Right lobe of liver (tissue), 4 donors: ENCODE data around the gene MFAP4.

Experiments
- POLR2A ChIP-seq: fragments of 450-650 bp; IDR thresholded peaks from one replicate; pipeline ENCODE4 v1.6.1; 2017; ENCODE audit warnings: antibody characterized with exemption, mild to moderate bottlenecking
- TF ChIP-seq, protein P1 (sequence below), 4 donors: fragments of 200-600 bp in 3 of 4; fragments of 450-650 bp in 1 of 4; IDR thresholded peaks; one replicate each; pipeline versions ENCODE4 v1.5.1 to v1.8.0; 2016 to 2022; ENCODE audit warnings: antibody characterized with exemption in 4 of 4, mild to moderate bottlenecking in 2 of 4
- donor health status: DM: no; HTN: no; CAD: no.
- donor health status: DM: no; HTN: no; CAD: no.
- donor health status: DM: no; HTN: yes; CAD: no.

DNA sequence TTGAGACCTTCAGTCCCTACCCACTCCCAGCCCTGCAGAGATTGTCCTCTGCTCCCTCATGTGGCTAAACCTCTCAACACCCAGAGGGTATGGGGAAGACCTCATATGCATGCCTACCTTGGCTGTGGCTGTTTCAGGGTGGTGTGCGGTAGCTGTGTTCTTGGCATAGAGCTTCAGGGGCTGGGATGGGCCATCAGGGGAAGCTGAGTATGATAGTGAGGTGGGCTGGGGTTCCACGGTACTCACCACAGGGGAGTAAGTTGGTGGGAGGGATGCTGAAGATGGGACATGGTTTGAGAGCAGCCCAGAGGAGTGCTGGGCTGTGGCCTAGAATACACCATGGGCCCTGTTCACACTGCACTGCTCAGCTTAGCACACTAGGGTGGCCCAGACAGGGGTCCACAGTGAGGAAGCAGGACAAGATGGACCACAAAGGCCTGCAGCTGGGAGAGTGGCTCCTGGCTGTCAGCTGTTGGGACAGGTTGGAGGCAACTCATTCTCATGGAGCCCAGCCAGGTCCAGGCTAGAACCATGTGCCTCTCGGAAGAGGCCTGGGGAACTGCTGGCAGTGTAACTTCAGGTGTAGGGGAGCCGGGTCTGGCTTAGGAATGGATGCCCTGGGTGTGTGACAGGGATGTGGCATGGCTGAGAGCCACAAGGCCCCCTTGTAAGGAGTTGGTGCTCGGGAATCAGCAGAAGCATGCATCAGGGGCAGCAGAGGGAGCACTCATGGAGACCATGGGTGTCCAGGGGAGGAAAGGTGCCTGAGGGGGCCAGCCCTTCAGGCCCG, 3.1 kb downstream of the MFAP4 start:
- TF ChIP-seq, protein P1, sequence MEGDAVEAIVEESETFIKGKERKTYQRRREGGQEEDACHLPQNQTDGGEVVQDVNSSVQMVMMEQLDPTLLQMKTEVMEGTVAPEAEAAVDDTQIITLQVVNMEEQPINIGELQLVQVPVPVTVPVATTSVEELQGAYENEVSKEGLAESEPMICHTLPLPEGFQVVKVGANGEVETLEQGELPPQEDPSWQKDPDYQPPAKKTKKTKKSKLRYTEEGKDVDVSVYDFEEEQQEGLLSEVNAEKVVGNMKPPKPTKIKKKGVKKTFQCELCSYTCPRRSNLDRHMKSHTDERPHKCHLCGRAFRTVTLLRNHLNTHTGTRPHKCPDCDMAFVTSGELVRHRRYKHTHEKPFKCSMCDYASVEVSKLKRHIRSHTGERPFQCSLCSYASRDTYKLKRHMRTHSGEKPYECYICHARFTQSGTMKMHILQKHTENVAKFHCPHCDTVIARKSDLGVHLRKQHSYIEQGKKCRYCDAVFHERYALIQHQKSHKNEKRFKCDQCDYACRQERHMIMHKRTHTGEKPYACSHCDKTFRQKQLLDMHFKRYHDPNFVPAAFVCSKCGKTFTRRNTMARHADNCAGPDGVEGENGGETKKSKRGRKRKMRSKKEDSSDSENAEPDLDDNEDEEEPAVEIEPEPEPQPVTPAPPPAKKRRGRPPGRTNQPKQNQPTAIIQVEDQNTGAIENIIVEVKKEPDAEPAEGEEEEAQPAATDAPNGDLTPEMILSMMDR (IDR thresholded peaks at IDR 0.05), result no peak
- no peak for TF ChIP-seq POLR2A
